Body of pancreas (tissue), 4 donors: ENCODE data around the gene ZNF619. TPM values are rescaled to one million over a fixed set of nuclear protein-coding genes. Genes with fewer than 3 reads are reported as not detected.

Experiments
- ATAC-seq: fragments of 150-250 bp; one replicate; pipeline ENCODE4 v1.9.1; 2016
- DNase-seq, 4 donors: peaks; one replicate each; pipeline ENCODE4 v3.0.0-alpha.2; 2019
- H3K27ac ChIP-seq, 4 donors: fragments of 200-600 bp; sonication (generic); 1 replicate in 3 of 4; 2 replicates in 1 of 4; pipeline versions ENCODE4 v1.5.1 to v1.6.1; 2016 to 2019; ENCODE audit warnings: mild to moderate bottlenecking in 1 of 4, mixed read lengths in 1 of 4, moderate library complexity in 1 of 4
- H3K27me3 ChIP-seq, 2 donors: fragments of 200-600 bp; sonication (generic); one replicate each; pipeline ENCODE4 v1.6.0; 2016; ENCODE audit warnings: mild to moderate bottlenecking in 1 of 2
- H3K36me3 ChIP-seq, 2 donors: fragments of 200-600 bp; sonication (generic); replicated peaks in 1 of 2; 2 replicates each; pipeline ENCODE4 v1.5.1; 2016; ENCODE audit warnings: low read depth in 2 of 2; ENCODE audit not compliant: insufficient read depth in 1 of 2
- H3K4me1 ChIP-seq: fragments of 200-600 bp; sonication (generic); one replicate; pipeline ENCODE4 v1.6.0; 2016
- H3K4me3 ChIP-seq, 2 donors: fragments of 200-600 bp; sonication (generic); 1 replicate in 1 of 2; 2 replicates in 1 of 2; pipeline ENCODE4 v1.5.1; 2016 to 2019
- H3K9me3 ChIP-seq, 3 donors: fragments of 200-600 bp; sonication (generic); 1 replicate in 2 of 3; 2 replicates in 1 of 3; pipeline ENCODE4 v1.5.1; 2016
- CTCF ChIP-seq, 7 experiments: fragments of 450-650 bp in 4 of 7; fragments of 200-600 bp in 3 of 7; sonication (generic) in 3 of 7; IDR thresholded peaks; one replicate each; pipeline ENCODE4 v1.5.1; 2016 to 2019; ENCODE audit warnings: antibody characterized with exemption in 7 of 7
- POLR2A ChIP-seq, 3 donors: fragments of 450-650 bp; IDR thresholded peaks; one replicate each; pipeline ENCODE4 v1.6.1; 2016; ENCODE audit warnings: antibody characterized with exemption in 3 of 3, mild to moderate bottlenecking in 2 of 3
- WGBS, 2 donors: methylation state at CpG; one replicate each; pipeline ENCODE4 v1.1.5; 2017; 5-methylcytosine and 5-hydroxymethylcytosine counted together
- intact Hi-C: fragments of 100-400 bp; cut with DNase I; formaldehyde crosslinking; loops from one replicate; pipeline ENCODE4 v1.15.1; 2023
- total RNA-seq, 2 donors: library from RNA; depleted of rRNA; stranded (reverse); fragments of >200 nt; gene quantifications; one replicate each; pipeline ENCODE4 v1.1.0, GENCODE V29; 2016

Gene ZNF619
- total RNA-seq, 2 donors from 2014 or later = 3.0 to 3.9 TPM

GRCh38 chr3:40497288-40497687 lies 20.4 kb downstream of the ZNF619 start:
- Histone ChIP-seq H3K27me3 (no peaks in the 10 kb centered on the region), H3K4me1 (no peaks in the 10 kb centered on the region), H3K9me3 (no peaks in the 10 kb centered on the region), H3K4me3 (no peak overlapping the region), H3K27ac (no peak overlapping the region), H3K36me3 (no peaks in the 10 kb centered on the region)
- intact Hi-C loops = no loop called here
- no peak for ATAC-seq
- 83 to 84% methylated on average over 2 of the region's 2 CpGs for WGBS, 2 donors
- no peak for DNase-seq
- TF ChIP-seq POLR2A (IDR thresholded peaks at IDR 0.05) (no peak), CTCF (IDR thresholded peaks at IDR 0.05) (no peak)

GRCh38 chr3:40499952-40500351 lies 23.0 kb downstream of the ZNF619 start:
- Histone ChIP-seq H3K36me3 (no peaks in the 10 kb centered on the region), H3K4me1 (peaks cover 5% of the 10 kb centered on the region), H3K9me3 (no peaks in the 10 kb centered on the region), H3K27me3 (no peaks in the 10 kb centered on the region), H3K4me3 (no peak overlapping the region), H3K27ac (no peak overlapping the region)
- intact Hi-C loops = no loop called here
- no peak for ATAC-seq
- DNase-seq = no peak
- no peak for TF ChIP-seq CTCF (IDR thresholded peaks at IDR 0.05)
- TF ChIP-seq POLR2A (IDR thresholded peaks at IDR 0.05) = no peak
- WGBS, 2 donors = 95 to 100% methylated on average over 1 of the region's 1 CpG

GRCh38 chr3:40502034-40502433 lies 25.1 kb downstream of the ZNF619 start:
- no peaks in the 10 kb centered on the region for H3K27me3 ChIP-seq
- no peak overlapping the region for H3K4me3 ChIP-seq
- intact Hi-C loops = no loop called here
- H3K27ac ChIP-seq = no peak overlapping the region
- 81 to 93% methylated on average over 2 of the region's 2 CpGs for WGBS, 2 donors
- DNase-seq (no peak), ATAC-seq (no peak)
- H3K9me3 ChIP-seq = no peaks in the 10 kb centered on the region
- H3K36me3 ChIP-seq = no peaks in the 10 kb centered on the region
- H3K4me1 ChIP-seq = peaks cover 17% of the 10 kb centered on the region
- TF ChIP-seq POLR2A (IDR thresholded peaks at IDR 0.05) = no peak
- TF ChIP-seq CTCF (IDR thresholded peaks at IDR 0.05) = no peak

GRCh38 chr3:40504636-40505430 lies 27.9 kb downstream of the ZNF619 start:
- no peak for TF ChIP-seq CTCF (IDR thresholded peaks at IDR 0.05)
- Histone ChIP-seq H3K9me3 (no peaks in the 10 kb centered on the region), H3K36me3 (no peaks in the 10 kb centered on the region), H3K4me1 (peaks cover 19% of the 10 kb centered on the region), H3K27ac (peak overlapping the region; percentile 77 to 92 (median 87)), H3K4me3 (peak overlapping the region in 1 of 2 donors; percentile 27), H3K27me3 (no peaks in the 10 kb centered on the region)
- DNase-seq (peak; percentile 15 to 65 (median 40)), ATAC-seq (peak; percentile 64)
- 52 to 54% methylated on average over 5 of the region's 5 CpGs for WGBS, 2 donors
- intact Hi-C loops = no loop called here
